Left lung (tissue), 10 donors: Measurements from ENCODE around the gene AGXT2. TPM values are rescaled to one million over a fixed set of nuclear protein-coding genes. Genes with fewer than 3 reads are reported as not detected.

Experiments used
- ATAC-seq: fragments of 200-7000 bp; cut with Tn5 transposase; one replicate; pipeline ENCODE4 v1.9.1; 2020; ENCODE audit warnings: moderate library complexity
- DNase-seq, 4 donors: peaks; one replicate each; pipeline ENCODE4 v3.0.0-alpha.2; 2013 to 2020
- H3K27ac ChIP-seq, 2 donors: fragments of 200-600 bp; sonication (generic) in 1 of 2; one replicate each; pipeline versions ENCODE4 v1.5.0 to v1.8.0; 2020 to 2021
- H3K27me3 ChIP-seq, 2 donors: fragments of 200-600 bp; sonication (generic) in 1 of 2; one replicate each; pipeline versions ENCODE4 v1.5.0 to v1.8.0; 2020 to 2021
- H3K36me3 ChIP-seq, 2 donors: fragments of 200-600 bp; sonication (generic) in 1 of 2; one replicate each; pipeline versions ENCODE4 v1.5.0 to v1.8.0; 2020 to 2021
- H3K4me1 ChIP-seq, 2 donors: fragments of 200-600 bp; one replicate each; pipeline ENCODE4 v1.8.0; 2021
- H3K4me3 ChIP-seq, 2 donors: fragments of 200-600 bp; sonication (generic) in 1 of 2; one replicate each; pipeline versions ENCODE4 v1.5.0 to v1.8.0; 2020 to 2021; ENCODE audit warnings: mild to moderate bottlenecking in 1 of 2
- H3K9me3 ChIP-seq, 2 donors: fragments of 200-600 bp; sonication (generic) in 1 of 2; one replicate each; pipeline versions ENCODE4 v1.5.0 to v1.8.0; 2020 to 2021
- intact Hi-C, 2 donors: fragments of 100-400 bp; cut with DNase I; formaldehyde crosslinking; loops; one replicate each; pipeline versions ENCODE4 v1.11.2 to v1.14.2; 2022
- polyA plus RNA-seq, 6 donors: library from polyadenylated mRNA; unstranded; fragments of 120-200 nt; gene quantifications; one replicate each; pipeline ENCODE4 v1.2.1, GENCODE V29; 2013; ENCODE audit not compliant: insufficient read length in 6 of 6
- total RNA-seq, 2 donors: library from RNA; stranded (reverse); fragmentation: NEBNext Ultra II Directional; extraction: Animal tissue kit (Norgen Biotek cat#: 25700); gene quantifications; one replicate each; pipeline ENCODE4 v1.2.1, GENCODE V29; 2021
- TF ChIP-seq, protein P1 (sequence below), 2 donors: fragments of 200-600 bp; sonication (generic) in 1 of 2; IDR thresholded peaks; one replicate each; pipeline versions ENCODE4 v1.5.0 to v1.8.0; 2021; ENCODE audit warnings: antibody characterized with exemption in 2 of 2
- donor health status: DM: no; HTN: yes; CAD: no.
- donor health status: DM: no; HTN: no; CAD: no.

Gene AGXT2
- total and polyA plus RNA-seq, 8 donors: 0.11 to 0.55 (median 0.18) TPM; not detected in 3

DNA sequence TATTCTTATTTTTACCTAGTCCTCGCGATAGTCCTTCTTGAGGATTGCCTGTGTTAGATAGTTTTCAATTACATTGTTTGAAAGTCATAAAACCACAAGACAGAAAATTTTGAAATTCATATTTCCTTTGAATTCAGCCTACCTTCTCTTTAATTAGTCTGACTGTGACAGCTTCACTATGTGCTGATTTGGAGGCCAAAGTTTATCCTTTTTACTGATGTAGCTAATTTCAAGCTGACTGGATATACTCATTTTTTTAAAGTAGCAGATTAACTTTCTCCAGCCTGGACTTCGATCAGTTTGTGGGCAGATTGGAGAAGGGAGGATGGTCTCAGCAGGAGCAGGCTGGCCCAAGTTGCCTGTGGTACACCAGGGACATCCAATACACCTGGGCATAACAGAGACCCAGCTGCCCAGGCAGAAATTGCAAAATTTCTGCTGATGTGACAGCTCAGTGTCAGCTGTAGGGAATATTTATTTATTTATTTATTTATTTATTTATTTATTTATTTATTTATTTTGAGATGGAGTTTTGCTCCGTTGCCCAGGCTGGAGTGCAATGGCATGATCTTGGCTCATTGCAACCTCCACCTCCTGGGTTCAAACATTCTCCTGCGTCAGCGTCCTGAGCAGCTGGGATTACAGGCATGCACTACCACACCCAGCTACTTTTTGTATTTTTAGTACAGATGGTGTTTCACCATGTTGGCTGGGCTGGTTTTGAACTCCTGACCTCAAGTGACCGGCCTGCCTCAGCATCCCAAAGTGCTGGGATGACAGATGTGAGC is 24.2 kb downstream of the AGXT2 start:
- TF ChIP-seq, protein P1, sequence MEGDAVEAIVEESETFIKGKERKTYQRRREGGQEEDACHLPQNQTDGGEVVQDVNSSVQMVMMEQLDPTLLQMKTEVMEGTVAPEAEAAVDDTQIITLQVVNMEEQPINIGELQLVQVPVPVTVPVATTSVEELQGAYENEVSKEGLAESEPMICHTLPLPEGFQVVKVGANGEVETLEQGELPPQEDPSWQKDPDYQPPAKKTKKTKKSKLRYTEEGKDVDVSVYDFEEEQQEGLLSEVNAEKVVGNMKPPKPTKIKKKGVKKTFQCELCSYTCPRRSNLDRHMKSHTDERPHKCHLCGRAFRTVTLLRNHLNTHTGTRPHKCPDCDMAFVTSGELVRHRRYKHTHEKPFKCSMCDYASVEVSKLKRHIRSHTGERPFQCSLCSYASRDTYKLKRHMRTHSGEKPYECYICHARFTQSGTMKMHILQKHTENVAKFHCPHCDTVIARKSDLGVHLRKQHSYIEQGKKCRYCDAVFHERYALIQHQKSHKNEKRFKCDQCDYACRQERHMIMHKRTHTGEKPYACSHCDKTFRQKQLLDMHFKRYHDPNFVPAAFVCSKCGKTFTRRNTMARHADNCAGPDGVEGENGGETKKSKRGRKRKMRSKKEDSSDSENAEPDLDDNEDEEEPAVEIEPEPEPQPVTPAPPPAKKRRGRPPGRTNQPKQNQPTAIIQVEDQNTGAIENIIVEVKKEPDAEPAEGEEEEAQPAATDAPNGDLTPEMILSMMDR (IDR thresholded peaks at IDR 0.05): no peak
- H3K27me3 ChIP-seq: no peaks in the 10 kb centered on the region
- no peak overlapping the region for H3K27ac ChIP-seq
- H3K9me3 ChIP-seq: no peaks in the 10 kb centered on the region
- intact Hi-C loops: no loop called here
- H3K4me3 ChIP-seq: no peak overlapping the region
- H3K36me3 ChIP-seq: no peaks in the 10 kb centered on the region
- no peak for DNase-seq
- no peak for ATAC-seq
- no peaks in the 10 kb centered on the region for H3K4me1 ChIP-seq

DNA sequence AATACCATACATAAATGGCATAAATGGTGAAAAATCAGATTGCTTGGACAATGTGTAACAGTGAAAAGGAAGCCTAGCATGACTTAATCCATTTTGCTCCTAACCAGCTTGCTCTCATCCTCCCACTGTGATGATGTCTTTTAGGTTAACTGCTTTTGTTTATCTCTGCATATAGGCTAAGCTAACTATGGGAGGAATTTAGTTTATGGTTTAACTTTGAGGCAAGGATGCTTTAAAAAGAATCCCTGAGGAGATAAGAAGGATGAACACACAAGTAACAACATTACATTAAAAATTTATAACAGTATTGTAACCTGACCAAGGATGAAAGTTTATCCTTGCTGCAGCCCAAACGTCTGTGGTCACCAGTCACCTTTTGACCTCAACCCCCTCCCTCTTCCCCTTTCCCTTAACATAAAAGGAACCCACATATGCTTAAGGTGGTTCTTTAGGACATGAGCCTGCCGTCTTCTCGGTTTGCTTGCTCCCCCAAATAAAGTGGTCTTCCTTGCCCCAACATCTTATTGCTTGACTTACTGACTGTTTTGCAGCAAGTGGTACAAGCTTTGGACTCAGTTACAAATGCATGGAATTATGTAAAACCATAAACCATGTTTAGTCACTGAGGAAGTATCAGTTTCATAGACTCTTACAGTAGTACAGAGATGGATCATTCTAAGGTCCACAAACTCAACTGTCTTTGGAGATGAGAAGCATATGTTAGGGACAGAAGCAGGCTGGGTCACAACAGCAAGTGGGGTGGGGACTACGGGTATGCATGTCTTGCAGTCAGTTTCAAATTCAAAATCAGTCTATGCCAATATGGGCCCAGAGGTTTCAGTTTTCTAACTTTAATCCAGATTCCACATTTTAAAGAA is 31.3 kb downstream of the AGXT2 start:
- TF ChIP-seq, protein P1 (IDR thresholded peaks at IDR 0.05): no peak
- no peaks in the 10 kb centered on the region for H3K27me3 ChIP-seq
- H3K4me3 ChIP-seq: no peak overlapping the region
- H3K36me3 ChIP-seq: no peaks in the 10 kb centered on the region
- intact Hi-C loops: no loop called here
- no peaks in the 10 kb centered on the region for H3K4me1 ChIP-seq
- DNase-seq (no peak), ATAC-seq (no peak)
- H3K27ac ChIP-seq: no peak overlapping the region
- H3K9me3 ChIP-seq: no peaks in the 10 kb centered on the region

DNA sequence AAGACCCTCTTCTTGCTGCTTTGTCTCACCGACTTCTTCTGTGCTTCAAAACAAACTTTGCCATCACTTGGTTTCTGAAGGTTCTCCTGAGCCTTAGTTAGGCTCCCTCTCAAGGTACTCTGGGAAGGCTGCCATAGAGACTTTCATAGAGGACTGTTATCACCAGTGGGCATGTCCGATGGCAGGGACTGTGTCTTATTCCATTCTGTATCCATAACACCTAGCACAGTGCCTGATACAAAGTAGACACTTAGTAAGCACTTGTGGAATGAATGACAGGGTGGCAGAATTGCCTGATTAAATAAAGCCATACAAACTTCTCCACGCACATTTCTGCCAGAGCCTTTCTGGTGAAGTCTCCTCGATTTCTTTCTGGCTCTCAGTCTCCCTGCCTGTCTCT is 32.7 kb downstream of the AGXT2 start:
- H3K27me3 ChIP-seq: no peaks in the 10 kb centered on the region
- no peak for ATAC-seq
- H3K4me1 ChIP-seq: no peaks in the 10 kb centered on the region
- H3K9me3 ChIP-seq: no peaks in the 10 kb centered on the region
- TF ChIP-seq, protein P1 (IDR thresholded peaks at IDR 0.05): no peak
- H3K4me3 ChIP-seq: no peak overlapping the region
- DNase-seq: no peak
- no peaks in the 10 kb centered on the region for H3K36me3 ChIP-seq
- intact Hi-C loops: no loop called here
- no peak overlapping the region for H3K27ac ChIP-seq

DNA sequence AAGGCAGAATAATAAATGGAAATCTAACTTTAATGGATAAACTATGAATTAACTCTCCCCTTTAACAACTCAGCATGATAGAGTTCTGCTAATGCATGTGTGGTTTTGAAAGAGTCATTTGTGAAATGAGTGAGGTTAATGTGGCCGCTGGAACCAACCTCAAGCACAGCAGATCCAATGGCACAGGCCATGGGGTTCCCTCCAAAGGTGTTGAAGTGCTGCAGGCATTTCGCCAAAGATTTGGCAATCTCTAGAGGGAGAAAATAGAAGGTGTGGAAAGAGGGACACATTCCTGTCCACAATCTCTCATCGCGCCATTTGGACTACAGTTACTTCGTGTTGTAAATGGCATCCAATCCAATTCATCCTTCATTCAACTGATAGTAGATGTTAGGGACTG is 35.0 kb downstream of the AGXT2 start:
- TF ChIP-seq, protein P1 (IDR thresholded peaks at IDR 0.05): no peak
- intact Hi-C loops: no loop called here
- DNase-seq (peak in 1 of 4 donors; percentile 33), ATAC-seq (no peak)
- no peaks in the 10 kb centered on the region for H3K27me3 ChIP-seq
- no peaks in the 10 kb centered on the region for H3K36me3 ChIP-seq
- no peaks in the 10 kb centered on the region for H3K9me3 ChIP-seq
- H3K4me3 ChIP-seq: no peak overlapping the region
- no peak overlapping the region for H3K27ac ChIP-seq
- H3K4me1 ChIP-seq: no peaks in the 10 kb centered on the region

DNA sequence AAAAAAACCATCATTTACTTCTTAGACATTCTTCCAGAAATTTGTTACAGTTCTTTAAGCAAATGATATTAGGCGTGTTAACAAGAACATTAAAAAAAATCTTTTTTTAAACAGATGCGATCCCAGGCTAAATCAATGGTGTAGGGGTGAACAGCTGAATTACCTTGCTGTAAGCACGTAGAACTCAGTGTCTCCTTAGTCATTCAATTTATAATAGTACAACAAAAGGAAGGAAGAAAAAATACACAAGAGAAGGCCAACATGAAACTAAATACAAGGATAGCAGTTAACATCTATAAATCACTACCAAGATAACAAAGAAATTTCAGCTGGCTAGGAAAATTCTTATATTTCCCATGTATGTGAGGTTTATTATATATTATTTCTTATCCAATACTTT is 35.4 kb downstream of the AGXT2 start:
- H3K36me3 ChIP-seq: no peaks in the 10 kb centered on the region
- H3K9me3 ChIP-seq: no peaks in the 10 kb centered on the region
- no peak overlapping the region for H3K27ac ChIP-seq
- TF ChIP-seq, protein P1 (IDR thresholded peaks at IDR 0.05): no peak
- intact Hi-C loops: no loop called here
- no peak for ATAC-seq
- no peaks in the 10 kb centered on the region for H3K27me3 ChIP-seq
- no peak for DNase-seq
- no peaks in the 10 kb centered on the region for H3K4me1 ChIP-seq
- no peak overlapping the region for H3K4me3 ChIP-seq
